ENCODE data around the gene DLX1.

DLX1 gene

DNA sequence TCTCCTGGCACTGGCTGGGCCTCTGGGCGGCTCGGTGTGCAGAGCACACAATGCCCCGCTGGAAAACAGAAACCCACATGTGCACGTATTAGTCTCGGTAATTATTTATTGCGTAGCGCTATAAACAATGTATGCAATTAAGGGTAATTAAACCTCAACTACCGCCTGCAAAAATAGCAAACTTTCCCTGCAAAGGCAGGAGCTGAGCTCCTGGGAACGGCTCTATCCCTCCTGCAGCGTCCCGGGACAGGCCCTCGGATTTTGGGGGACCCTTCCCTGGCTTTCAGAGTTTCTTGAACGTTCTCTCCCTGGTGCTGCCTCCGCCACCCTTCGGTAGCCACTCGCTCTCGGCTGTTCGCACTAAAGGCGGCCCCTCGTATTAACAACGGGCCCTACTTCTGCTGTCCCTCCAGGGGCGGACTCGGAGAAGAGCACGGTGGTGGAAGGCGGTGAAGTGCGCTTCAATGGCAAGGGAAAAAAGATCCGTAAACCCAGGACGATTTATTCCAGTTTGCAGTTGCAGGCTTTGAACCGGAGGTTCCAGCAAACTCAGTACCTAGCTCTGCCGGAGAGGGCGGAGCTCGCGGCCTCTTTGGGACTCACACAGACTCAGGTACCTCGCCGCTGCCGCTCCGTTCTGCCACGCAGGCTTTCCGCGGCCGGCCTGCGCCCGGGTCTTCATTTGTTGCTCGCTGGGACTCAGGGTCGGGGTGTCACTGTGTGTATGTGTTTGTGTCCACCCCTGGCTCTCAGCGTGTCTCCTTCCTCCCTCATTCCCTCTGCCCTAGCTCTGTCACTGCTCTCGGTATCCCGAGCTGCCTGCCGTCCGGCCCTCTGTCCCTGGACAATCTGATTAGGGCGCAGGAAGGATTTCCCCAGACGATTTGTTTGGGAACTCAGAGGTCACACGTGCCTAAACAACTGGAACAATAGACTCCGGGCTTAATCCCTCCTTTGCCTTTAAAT, 1.2 kb downstream of the DLX1 start:
- DNase-seq (ENCODE audit: low read depth in 2 of 2, low spot score in 1 of 2) = no peak

DNA sequence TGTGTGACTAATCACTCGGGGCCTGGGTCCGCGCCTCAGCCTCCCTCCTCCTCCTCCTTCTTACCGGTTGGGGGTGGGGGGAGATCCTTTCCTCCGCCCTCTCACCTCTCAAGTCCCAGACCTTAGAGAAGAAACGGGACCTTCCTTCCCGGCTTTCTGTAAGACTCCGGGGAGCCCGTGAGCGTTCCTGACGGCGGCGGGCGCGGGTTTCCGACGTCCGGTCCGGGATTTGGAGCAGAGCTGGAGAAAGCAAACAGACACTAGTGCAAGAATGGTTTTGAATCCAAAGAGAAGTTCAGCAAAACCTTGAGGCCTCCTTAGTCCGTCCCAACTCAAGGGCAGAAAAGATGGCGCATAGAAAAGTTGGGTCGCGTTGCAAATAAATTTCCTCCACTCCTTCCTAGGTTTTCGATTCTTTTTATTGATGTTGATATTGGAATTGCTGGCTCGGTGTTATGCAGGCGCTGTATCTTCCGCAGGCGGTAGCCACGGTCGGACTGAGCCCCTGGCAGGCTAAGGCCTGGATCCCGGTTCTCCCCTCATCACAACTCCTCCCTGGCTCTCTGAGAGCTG, 2.0 kb downstream of the DLX1 start:
- DNase-seq (ENCODE audit: low read depth in 2 of 2, low spot score in 1 of 2) = no peak

DNA sequence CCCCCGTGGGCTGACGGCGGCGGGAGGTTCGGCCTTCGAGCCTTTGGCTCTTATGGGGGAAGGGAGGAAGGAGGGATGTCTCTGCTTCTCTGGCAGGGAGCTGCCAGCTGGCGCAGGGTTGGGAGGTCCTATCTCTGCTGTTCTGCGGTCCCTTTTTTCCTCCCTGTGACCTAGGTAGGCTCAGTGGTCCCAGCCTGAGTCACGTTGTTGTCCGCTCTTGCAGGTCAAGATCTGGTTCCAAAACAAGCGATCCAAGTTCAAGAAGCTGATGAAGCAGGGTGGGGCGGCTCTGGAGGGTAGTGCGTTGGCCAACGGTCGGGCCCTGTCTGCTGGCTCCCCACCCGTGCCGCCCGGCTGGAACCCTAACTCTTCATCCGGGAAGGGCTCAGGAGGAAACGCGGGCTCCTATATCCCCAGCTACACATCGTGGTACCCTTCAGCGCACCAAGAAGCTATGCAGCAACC, 2.5 kb downstream of the DLX1 start:
- no peak for DNase-seq (ENCODE audit: low read depth in 2 of 2, low spot score in 1 of 2)

DNA sequence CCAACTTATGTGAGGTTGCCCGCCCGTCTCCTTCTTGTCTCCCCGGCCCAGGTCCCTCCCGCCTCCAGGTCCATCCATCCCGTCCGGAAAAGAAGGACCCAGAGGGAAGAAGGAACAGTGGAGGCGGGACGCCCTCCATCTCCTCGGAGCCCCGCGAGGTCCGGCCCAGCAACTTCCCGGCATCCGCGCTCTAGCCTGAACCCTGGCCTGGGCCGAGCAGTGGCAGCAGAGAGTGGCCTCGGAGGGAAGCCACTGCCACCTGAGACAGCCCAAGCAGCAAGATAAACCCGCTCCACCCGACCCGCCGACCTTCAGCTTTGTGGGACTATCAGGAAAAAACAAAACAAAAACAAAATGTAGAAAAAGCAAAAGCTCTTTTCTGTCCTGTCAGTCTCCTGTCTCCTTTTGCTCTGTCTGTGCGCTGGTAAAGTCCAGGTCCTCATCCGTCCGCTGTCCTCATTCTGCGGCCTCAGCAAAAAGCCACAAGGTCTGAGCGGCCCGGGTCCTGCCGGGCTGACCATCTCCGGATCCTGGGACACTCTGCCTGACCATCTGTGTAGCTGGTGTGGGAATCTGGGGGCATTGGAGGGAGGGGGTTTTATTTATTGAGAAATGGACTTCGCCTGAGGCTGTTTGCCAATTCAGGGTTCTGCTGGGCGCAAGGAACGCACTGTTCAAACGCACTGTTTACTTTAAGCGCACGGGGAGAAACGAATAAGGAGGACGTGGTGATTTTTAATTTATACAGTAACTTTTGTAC, 3.1 kb downstream of the DLX1 start:
- DNase-seq (ENCODE audit: low read depth in 2 of 2, low spot score in 1 of 2) = no peak

DNA sequence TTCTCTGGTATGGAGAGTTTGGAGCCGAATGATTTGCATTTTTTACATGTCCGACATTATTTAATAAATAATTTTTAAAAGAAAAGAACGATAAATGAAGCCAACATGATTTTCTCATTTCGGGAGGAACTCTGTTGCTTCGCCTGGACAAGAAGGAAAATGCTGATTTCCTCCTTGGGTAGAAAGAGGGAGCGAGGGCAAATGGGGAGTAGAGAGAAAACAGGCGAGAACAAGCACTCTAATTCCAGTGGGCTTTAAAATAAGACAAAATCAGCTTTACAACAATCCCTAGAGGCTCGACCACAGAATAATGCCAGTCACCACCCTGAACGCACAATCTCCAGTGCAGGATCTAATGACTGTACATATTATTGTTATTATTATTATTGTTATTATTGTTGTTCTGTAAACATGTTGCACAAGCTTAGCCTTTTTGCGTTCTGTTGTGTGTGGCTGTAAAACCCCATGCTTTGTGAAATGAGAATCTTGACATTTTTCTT, 3.7 kb downstream of the DLX1 start:
- DNase-seq (ENCODE audit: low read depth in 2 of 2, low spot score in 1 of 2) = no peak

DNA sequence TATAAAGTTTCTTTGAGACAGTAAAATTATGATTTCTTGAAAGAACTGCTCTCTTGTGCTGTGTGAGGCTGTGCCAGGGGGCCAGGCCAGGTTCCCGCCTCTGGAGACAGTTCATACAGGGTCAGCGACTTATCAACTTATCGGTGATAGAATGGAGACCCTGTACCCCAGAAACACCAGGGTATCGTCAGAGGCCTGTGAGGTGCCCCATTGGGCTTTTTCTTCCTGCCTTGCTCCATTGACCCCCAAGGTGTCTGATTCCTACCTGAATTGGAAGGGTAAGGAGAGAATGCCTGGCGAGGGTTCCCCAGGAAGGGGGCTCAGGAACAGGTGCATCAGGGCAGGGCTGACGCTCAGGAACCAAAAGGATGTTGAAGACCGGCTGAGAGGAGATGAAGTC, 4.3 kb downstream of the DLX1 start:
- DNase-seq (ENCODE audit: low read depth in 2 of 2, low spot score in 1 of 2) = no peak

DNA sequence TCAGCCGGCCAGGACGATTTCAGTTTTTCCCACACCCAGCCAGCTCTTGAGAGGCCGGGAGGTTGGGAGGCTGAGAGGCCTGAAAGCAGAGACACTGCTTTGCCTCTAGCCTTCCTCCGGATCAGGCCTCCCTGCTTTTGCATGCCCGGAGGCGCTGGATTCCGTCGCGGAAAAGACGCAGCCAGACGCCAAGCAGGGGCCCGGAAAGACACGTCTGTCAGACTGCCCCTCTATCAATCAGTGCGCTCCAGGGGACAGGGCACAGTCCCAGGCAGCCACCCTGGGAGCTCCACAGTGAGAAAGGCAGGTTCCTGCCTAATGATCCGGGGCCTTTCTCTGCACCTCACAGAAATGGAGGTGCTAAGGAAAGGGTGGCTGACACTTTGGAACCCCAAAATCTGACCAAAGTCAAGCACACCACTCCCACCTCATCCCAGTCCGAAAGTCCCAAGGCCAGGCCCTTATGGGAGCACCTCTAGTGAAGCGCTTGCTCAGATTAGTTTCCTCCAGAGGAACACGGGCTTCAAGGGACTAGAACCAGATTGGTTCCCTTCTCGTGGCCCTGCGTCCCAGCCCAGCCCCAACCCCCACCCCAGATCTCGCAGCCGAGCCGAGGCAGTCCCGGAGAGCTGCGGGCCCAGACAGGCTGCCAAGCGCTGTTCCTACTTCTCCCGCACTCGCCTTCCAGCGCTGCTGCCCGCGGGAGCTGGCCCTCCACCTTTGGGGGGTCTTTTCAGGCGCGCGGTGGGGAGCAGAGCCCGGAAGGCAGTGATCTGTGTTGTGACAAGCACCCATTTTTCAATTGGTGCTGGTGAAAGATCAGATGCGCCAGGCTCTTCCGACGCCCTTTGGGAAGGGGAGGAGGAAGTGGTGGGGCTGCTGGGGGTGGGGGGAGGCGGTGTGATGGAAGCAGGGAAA, 5.0 kb downstream of the DLX1 start:
- no peak for DNase-seq (ENCODE audit: low read depth in 2 of 2, low spot score in 1 of 2)

DNA sequence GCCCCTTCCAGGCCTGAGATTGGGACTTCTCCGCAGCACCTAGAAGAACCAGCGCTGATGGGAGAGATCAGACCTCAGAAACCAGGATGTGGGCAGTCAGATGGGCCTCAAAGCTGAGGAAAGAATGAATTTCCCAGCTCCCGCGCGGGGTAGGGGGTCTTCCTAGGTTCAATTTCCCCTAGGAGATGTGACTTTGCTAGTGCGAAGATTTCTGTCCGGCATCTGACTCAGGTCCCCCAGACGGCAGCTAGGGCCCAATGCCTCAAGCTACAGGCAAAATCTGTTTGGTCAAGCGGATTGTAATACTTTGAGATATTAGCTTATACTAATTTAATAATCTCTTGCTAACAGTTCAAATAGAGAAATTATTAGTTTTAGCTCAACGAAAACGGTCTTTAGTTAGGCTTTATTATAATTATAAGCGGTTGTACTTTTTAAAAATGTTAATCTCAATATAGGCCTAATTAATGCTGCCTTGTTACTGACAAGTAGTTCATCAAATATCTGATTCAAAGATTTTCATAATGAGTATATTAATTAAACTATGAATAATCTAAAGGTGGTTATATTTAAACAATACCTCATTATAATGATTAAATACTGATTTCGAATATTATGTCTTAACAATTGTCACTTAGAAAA, 5.8 kb downstream of the DLX1 start:
- DNase-seq (ENCODE audit: low read depth in 2 of 2, low spot score in 1 of 2) = no peak

DNA sequence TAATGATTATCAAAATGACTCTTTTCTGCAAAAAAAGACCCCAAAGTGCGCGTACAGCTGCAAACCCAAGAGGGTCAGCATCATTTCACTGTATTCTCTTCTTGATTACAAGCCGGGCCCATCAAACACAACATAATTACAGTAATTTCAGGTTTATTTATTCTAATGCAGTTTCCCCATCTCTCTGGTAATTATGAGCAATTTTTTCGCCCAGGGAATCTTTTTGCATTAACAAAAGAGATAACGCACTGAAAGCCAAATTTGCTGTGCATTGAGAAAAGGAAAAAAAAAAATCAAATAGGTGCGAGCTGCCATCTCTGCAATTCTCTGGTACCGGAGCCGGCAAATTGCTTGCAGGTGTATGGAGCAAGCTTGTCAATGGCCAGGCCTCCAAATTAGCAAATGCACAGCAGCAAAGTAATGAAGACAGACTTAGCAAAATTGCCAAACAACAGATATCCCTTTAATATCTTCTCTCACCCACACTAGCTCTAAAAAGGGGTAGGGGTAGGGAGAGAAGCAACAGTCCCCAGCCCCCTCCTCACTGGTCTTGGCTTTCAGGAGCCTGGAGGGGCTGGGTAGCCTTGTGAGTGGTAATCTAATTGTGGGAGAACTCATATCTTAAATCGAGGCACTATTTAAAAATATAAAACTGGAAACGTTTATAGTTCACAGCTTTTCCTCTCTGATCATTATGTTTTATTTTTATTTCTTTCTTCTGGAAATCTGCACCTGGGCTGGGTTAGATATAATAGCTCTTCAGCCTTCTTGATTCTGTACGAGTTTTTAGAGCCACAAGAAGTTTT, 6.7 kb downstream of the DLX1 start:
- no peak for DNase-seq (ENCODE audit: low read depth in 2 of 2, low spot score in 1 of 2)

DNA sequence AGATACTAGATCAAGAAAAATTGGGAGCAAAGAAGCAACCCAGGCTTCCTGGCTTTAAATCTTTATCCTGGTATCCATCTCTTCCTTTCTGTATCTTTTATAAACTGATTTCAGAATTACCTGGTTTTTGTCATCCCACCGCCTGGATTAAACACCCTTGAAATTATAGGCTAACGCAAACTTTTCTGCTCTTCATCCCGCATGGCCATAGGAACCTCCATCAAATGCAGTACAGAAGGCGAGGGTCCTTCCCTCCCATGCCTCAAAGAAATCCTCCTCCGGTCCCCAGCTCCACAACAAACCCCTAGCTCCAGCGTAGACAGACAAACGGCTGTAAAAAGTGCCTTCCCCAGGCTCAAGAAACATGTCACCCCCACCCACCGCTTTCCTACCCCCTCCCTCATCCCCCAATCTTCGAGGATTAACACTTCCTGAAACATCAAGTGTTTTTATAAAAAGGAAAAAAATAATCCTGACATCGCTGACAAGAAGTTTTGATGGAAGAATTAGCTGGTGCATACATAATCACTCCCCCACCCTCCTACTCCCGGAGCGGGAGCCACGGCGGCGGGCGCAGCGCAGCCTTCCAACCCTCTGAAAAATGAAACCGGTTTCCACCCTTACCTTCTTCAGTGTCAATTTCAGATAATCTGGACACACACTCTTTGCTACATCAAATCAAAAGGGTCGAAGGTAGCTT, 7.6 kb downstream of the DLX1 start:
- no peak for DNase-seq (ENCODE audit: low read depth in 2 of 2, low spot score in 1 of 2)

DNA sequence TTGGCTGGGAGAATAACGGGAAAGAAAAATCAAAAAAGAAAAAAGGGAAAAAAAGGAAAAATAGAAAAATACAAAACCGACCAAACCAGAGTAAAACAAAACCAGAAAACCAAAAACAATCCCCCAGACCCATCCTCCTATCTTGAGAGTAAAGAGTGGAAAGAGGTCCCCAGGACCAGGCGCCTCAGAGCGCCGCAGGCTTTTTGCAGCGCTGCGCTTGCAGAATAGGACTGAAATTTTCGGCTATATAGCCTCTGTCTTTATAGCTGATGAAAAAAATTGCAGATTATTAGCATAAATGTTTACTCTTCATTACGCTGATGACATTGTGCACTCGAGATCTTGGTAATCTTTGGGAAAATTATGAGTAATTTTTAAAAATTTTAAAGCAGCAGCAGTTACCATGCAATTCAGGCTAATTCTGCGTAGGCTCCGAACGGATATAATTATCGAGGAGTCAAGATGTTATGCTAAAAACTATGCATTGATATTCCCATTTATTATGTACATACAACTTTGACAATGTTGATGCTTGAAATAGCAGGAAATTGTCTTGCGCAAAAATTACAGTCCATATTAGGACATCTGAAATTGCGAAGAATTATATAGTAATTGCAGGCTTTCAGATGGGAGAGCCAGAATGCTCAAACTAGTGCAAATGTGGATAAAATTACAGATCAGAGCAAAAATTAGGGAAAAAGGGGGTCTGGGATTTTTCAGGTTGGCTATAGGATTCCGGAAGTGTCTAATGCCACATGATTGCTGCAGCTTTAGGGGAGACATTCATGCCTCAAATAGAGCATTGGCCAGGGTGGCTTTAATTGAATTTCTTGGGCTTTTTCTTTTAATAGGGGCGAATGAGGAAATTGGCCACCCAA, 8.3 kb downstream of the DLX1 start:
- DNase-seq (ENCODE audit: low read depth in 2 of 2, low spot score in 1 of 2) = no peak

DNA sequence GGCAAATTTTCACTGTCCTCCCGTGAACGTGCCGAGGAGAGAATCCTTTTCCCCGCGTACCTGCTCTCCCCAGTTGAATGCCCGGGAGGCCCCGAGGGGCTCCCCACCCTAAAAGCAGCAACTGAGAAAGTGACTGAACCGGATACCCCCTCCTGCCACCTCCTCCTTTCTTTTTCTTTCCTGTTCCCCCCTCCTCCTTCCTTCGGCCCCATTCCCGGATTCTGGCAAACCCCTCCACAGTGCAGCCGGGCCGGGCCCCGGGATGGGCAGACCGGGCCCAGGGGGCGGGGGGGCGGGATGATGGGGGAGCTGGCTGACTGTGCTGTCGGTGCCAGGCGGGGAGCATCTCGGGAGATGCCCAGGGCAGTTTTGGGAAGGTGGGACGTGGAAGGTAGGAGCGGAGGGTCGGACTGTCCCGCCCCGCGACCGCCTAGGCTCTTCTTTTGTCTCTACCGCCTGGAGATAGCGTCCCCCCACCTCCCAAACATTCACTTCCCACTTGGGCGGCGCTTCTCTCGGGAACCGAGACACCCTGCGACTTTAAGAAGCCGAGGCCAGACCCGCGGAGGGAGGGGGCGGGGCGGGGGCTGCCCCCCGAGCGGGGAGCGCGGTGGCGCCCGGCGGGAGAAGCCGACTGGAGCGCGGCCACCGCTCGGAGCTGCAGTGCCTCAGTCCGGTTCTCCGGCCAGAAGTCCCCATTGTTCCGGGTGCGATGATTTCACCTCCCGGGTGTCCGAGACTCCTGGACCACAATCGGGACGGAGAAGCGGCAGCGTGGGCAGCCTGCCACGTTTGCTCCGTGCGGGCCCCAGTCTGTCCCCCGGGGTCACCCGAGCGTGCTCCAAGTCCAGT, 9.2 kb downstream of the DLX1 start:
- DNase-seq (ENCODE audit: low read depth in 2 of 2, low spot score in 1 of 2) = no peak

DNA sequence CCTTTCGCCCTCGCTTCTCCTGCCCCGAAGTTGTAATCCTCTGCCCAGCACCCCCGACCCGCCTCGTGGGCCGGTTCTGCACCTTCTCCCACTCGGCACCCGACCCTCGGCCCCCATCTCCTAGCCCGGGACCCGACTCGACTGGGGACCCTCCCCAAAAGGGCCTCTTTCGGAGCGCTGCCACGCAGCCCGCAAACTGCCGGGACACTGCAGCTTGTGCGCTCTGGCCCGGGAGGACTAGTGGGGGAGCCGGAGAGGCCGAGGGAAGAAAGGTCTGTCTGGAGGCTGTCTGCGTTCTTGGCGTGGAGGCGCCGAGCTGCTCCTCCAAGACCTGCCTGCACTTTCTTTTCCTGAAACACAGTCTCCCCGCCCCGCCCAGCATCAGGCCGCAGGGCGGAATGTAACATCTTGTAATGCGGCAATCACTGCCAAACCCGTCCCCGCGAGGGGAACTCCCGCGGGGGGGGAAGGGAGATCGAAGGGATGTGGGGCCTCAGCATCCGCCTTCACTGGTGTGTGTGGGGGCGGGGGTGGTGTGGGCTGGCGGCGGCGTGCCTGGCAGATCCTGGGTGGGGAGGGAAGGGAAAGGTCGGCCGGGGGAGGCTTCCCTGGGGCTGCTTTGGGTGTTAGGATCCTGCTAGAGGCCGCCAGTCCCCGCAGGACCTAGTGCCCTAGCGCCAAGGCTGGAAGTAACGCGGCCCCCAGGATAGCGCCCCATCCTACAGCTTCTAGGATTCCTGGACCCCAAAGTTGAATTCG, 10.0 kb downstream of the DLX1 start:
- peak in 1 of 2 donors; percentile 65 for DNase-seq (ENCODE audit: low read depth in 2 of 2, low spot score in 1 of 2)

DNA sequence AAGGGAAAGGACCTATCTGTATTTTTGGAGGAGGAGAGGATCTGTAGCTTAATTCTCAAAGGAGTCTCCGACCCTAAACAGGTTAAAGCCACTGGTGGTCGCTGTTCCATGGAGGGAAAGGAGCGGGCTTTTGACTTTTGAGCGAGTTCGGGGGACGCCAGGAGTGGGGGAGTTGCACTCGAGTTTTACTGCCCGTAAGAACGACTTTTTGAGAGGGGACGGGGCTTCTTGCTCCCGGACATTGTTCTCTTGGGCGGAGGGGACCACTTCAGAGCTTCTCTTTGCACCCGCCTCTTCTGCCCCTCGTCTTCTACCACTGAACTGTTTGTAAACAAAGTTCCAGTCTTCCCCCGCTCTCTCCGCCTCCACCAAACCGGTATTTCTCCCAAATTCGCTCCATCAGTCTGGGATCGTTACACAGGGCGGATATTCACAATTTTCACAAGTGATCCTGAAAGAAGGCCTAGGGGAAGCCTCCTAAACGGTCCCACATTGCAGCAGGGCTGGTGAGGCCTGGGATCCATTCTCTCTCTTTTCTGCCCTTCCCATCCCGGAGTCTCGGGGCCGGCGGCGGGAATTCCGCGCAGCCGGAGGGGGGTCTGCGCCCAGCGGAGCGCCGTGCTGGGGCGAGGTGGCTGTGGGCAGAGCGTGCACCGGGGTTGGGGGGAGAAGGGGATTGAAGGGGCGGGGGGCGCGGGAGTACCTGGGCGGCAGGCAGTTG, 10.8 kb downstream of the DLX1 start:
- no peak for DNase-seq (ENCODE audit: low read depth in 2 of 2, low spot score in 1 of 2)
